HG03457 (cell line): ENCODE results near the gene MRPL9.

Experiments
- ATAC-seq: cut with Tn5 transposase; IDR thresholded peaks from one replicate; pipeline ENCODE4 v1.9.1; 2021; ENCODE audit warnings: moderate number of reproducible peaks; ENCODE audit not compliant: unreplicated experiment

The MRPL9 gene

GRCh38 chr1:151713044-151713443, 50.3 kb downstream of the MRPL9 start:
- no peak for ATAC-seq

- no peak for ATAC-seq
These were observed 51.3 kb downstream of the MRPL9 start for GRCh38 chr1:151711951-151712350.

GRCh38 chr1:151711044-151711800, 52.1 kb downstream of the MRPL9 start:
- ATAC-seq, result no peak

- no peak for ATAC-seq
These were observed 53.0 kb downstream of the MRPL9 start for GRCh38 chr1:151710187-151710840.
